Measurements from ENCODE around the gene LRRC61.

Gene LRRC61

GRCh38 chr7:150332852-150333635 lies 9.9 kb downstream of the LRRC61 start:
- no peak for DNase-seq

DNA sequence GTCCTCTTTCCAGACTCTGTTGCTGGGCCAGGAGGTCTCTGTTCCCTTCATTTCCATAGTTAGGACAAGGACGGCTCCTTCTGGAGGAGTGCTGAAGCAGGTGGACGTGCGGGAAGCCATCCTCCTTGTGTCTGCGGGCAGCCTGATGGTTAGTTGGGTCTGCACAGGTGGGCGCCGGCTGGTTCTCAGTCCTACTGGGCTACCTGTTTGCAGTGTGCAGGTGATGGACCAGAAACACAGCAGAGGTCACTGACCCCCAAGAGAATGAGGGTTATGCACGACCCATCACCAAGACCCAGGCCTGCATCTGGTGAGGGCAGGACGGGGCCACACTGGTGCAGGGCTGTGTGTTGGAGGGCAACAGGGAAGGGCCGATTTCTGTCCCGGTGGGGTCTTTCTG lies 10.5 kb downstream of the LRRC61 start:
- no peak for DNase-seq

- no peak for DNase-seq
These were observed 11.0 kb downstream of the LRRC61 start for GRCh38 chr7:150334108-150334507.

DNA sequence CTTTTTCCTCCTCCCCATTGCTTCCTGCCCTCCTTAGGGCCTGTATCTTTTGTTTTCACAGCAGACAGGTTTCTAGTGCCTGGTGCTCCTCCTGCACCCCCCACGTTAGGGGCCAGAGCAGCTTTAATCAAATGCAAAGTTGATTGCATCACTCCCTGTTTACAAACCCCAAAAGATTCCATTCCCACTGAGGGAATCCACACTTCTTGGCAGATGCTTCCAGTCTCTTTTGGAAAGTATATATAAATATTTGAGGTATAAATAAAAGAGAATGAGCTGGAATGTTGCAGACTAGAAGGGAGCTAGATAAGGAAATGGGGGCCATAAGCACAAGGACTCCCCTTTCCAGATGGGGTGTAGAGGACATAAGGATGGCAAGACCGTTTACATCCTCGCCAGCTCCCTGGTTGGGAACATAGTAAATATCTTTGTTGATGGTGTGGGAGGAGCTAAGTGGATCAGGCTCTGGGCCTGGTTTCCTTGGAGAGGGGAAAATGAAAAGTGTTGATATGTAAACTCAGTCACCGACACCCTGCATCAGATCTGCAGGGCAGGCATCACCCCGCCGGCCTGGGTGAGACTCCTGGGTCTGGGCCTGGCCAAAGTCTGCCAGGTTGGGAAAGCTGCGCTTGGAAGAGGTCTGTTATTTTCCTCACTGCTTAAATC lies 12.1 kb downstream of the LRRC61 start:
- no peak for DNase-seq

DNA sequence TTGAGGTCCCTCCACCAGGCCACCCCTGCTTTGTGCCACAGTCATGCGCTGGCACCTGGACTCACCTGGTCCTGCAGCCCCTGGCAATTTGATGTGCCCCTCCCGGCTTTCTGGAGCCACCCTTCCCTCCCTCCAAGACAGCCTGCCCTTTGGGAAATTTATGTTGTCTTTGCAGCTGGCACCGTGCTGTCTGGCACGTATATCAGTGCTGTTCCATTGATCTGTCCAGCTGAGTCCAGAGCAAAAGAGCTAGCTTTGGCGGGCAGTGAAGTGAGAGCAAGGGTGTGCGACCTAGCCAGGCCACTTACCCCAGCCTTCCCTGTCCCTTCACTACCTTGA lies 12.6 kb downstream of the LRRC61 start:
- no peak for DNase-seq

- no peak for DNase-seq
These were observed 13.6 kb downstream of the LRRC61 start for GRCh38 chr7:150336746-150337145.

GRCh38 chr7:150337179-150337578 lies 14.0 kb downstream of the LRRC61 start:
- no peak for DNase-seq

DNA sequence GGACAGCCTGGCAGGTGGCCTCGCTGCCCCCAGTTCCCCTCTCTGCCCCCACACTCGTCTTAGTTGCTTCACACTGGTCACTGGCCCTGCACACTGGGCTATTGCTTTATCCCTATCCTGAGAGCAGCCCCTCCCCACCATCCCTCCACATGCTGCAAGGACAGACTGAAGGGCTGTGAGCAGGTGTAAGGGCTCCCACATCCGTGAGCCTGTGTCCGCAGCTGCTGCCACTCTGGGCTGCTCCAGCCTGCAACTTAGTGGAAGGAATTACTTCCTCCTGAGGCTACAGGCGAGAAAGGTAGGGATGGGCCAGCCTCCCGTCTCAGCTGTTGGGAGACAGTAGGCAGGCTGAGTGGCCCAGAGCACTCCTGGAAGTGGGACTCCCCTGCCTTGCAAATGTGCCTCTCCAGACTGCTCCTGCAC lies 14.5 kb downstream of the LRRC61 start:
- DNase-seq = no peak

DNA sequence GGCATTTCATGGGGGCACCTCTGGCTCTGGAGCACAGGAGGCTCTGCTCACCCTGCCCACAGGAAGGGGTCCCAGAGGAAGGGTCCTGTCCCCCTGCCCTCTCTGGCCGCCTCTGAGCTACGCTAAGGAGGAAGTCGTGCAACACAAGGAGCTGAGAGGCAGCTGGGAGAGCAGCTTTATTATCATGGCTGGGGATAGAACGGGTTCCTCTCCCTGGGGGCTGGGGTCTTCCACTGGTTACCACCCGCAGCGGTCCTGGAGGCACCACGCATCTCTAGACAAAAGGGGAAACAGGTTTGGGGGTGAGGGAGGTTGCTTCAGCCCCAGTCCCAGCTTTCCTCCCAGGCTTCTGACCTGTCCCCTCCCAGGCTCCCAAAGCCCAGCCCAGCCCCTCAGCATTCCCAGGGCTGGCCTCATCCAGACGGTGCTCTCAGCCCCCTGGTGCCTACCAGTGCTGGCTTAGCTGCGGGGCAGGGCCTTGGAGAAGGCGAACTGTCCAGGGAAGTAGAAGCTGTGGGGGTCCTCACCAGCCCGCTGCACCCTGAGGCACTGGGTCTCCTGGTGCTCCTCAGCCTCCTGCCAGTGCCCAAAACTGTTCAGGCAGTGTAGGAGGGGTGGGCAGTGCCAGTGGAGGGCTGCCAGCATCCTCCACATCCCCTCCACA lies 15.1 kb downstream of the LRRC61 start:
- DNase-seq = no peak

DNA sequence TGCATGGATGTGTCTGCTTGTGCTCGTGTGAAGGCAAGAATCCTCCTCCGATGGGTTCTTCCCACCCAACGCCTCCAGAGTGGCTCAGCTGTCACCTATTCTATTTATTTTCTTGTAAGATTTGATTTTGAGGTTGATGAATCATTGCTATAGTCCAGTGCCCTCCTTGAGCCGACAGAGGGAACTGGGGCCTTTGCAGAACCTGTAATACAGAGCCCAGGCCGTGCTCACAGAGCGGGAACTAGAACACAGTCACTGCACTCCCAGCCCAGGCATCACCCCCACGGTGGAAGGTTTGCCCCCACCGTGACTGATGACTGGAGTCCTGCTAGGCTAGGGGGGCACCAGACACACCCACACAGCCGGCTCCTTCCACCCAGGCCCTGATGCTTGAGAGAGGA lies 16.3 kb downstream of the LRRC61 start:
- DNase-seq = no peak

DNA sequence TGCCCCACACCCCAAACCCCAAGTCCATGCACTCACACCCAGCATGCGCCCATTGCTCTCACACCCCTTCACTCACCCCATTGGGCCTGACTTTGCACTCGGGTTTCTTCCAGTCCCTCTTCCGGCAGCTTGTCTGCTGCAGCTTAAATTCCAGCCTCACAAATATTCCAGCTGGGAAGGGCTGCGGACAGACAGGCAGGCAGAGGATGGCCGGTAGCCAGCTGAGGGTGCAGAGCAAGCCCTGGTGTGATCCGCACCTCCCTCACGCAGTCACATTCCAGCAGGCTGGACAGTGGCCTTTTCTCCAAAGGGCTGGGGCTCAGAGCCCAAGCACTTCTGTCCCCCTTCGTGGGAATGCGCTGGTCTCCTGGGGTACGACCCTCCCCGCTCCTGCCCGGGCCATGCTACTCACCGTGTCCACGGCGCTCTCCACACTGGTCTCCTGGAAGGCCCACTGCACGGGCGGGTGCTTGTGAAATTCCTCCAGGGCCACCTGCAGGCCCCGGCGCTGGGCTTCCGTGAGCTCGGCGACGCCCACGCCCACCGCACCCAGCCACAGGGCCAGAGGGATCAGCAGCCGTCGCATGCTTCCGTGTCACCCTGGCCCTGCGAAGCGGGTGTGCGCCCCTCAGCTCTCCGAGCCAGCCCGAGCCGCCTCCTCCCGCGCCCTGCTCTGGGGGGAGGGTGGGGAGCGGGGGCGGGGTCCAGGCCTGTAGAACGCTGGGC lies 17.0 kb downstream of the LRRC61 start:
- DNase-seq = no peak

DNA sequence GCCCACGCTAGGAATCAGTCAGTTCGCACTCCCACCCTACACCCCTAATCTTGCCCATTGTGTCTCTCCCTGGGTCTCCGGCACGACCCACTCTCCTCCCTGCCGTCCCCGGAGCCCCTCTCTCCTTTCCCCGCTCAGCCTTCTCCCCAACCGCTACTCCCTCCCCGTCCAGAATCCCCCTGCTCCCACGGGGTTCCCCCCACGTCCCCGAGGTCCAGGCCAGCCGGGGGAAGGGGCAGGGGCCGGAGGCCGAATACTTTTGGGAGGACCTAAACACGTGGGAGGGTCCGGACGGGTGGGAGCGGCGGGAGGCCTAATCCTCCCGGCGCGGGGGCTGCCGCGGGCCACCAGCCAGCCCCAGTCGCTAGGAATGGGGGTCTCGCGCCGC lies 17.7 kb downstream of the LRRC61 start:
- DNase-seq = no peak

DNA sequence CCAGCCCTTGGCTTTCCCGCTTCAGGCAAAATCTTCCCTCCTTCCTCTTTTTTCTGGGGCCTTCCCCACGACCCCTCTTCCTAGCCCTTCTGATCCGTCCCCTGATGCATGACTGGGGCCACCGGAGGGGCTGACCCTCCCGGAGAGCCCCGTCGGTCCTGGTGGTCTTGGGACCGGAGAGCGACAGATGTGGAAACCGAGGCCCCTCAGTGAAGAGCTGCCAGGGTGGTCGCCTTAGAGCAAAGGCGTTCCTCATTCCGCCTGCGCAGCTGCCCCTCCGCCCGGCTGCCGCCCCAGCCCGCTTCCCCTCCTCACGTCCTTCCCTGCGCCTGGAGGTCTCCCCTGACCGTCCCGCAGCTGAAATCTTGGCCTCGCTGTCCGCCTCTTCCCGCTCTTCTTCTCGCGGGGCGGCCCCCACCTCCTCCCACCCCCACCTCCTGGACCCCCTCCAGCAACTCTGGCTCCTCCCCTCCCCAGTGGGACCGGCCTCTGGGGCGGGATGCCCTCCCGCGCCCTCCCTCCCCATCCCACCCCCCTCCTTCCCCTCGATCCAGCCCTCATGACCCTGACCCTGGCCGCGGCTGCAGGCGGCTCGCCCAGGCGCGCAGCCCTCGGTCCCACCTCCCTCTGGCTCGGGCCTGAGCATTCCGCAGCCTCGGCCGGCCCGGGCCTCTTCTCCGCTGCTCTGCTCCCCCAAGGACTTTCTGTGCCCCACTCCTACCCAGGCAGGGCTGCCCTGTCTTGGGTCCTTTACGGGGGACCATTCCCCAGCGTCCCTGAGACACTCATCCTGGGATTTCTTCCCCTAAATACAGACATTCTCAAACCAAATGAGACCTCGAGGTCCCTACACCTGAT lies 18.3 kb downstream of the LRRC61 start, which contains the start of gene RARRES2:
Gene RARRES2 (minus strand): TSS at position 367 of the 858 bp plus-strand sequence. CDS start 1,020 bp downstream, outside the sequence.
- DNase-seq = no peak

DNA sequence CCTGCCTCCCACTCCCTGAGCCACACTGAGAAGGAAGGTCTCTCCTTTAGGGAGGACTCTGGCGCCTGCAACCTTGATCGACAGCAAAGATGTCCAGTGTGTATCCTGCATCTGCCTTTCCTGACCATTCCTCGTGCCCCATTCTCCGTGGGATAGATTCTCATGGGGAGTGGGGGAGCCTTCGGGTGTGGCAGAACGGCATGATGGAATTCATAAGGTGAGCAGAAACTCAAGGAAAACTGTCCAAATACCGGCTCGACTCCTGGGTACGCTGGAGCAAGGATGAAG lies 18.9 kb downstream of the LRRC61 start:
- DNase-seq = no peak

- no peak for DNase-seq
These were observed 20.1 kb downstream of the LRRC61 start for GRCh38 chr7:150343225-150343624.

DNA sequence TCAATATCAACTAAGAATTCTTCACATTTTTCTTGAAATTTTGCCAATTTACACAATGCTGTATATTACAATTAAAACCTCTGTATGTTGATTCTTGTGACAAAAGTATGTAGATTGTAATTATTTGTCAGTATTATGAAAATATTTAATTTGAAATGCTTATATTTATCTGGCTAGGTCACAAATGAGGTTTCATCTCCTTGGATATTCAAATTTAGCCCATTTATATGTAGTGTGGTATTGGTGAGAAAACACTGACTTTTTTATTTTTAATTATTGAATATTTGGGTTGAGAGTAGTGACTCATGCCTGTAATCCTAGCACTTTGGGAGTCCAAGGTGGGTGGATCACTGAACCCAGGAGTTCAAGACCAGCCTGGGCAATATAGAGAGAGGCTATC lies 21.1 kb downstream of the LRRC61 start:
- no peak for DNase-seq

- DNase-seq = no peak
These were observed 21.9 kb downstream of the LRRC61 start for GRCh38 chr7:150345012-150345411.

- no peak for DNase-seq
These were observed 23.8 kb downstream of the LRRC61 start for GRCh38 chr7:150346922-150347321.

DNA sequence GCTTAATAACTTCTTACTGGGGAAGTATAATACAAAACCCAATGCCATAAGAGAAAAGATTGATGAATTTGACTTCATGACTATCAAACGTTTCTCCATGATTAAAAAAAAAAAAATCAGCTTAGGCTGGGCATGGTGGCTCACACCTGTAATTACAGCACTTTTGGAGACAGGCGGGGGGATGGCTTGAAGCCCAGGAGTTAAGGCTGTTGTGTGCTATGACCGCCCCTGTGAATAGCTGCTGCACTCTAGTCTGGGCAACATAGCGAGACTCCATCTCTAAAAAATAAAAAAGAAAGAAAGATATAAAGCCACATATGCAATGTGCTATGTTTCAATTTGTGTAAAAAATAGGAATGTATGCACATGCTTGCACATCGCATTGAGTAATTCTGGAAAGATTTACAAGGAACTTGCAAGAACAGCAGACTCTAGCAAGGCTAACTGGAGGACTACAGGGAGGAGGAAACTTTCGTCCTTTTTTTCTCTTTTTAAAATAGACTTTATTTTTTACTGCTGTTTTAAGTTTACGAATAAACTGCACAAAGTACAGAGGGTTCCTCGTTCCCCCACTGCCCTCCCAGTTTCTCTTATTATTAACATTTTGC lies 28.5 kb downstream of the LRRC61 start:
- no peak for DNase-seq

DNA sequence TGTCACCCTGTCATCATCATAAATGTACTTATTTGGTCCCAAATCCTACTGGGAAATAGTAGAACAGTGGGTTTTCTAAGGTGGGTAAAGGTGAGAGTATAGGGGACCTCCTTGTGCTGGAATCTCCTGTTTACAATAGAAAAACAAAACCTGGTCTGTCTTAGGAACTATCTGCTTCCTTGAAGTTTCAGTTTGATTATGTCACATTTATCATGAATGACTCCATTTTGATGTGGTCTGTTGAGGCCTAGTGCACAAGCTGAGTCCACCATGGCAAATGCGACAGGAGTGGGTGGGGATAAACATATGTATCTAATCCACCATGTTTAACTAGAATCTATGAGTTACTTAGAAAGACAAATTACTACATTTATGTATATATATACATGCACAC lies 32.5 kb downstream of the LRRC61 start:
- no peak for DNase-seq

GRCh38 chr7:150356265-150356897 lies 33.2 kb downstream of the LRRC61 start:
- no peak for DNase-seq

DNA sequence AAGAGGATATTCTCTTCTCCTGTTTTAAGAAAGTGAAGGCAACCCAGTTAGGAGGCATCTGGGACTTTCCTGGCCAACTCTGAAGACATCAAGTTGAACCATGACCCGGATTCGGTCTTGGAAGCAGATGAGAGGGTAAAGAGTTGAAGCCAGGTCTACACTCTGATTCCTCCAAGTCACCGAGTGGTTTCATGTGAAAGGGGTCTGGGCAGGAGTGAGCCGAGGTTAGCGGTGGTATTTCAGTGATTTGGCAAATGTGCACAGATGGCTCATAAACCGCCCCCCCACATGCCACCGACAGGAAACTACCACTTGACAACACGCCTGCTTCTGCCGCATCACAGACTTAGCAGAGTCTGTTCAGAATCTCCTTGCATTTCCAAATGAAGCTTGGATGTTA lies 34.1 kb downstream of the LRRC61 start:
- no peak for DNase-seq
